Measurements from ENCODE around the gene GIPR.
"Not testable (repeated sequence)": the region's sequence is repeated elsewhere in the genome, so short reads cannot be mapped to it uniquely, and the experiment has no call there.

GRCh38 chr19:45685045-45685444 lies 17.0 kb downstream of the GIPR start:
- not testable (repeated sequence) for TF ChIP-seq CTCF (conservative IDR thresholded peaks at IDR 0.05; ENCODE audit: low read depth, low read length); EZH2 (IDR thresholded peaks at IDR 0.05; ENCODE audit: borderline replicate concordance, low read depth, low read length, poor library complexity, severe bottlenecking)

Data from A673 (cell line).